Mesenchymal stem cell (in vitro differentiated cells and primary cell): Measurements from ENCODE around the gene MICOS13.

Experiments used
- DNase-seq: peaks from one replicate; pipeline ENCODE4 v3.0.0-alpha.2; 2013
- H2AFZ ChIP-seq: one replicate; pipeline ENCODE4 v1.6.1; 2013; ENCODE audit warnings: low read depth, mild to moderate bottlenecking, control low read depth, inconsistent platforms, low read length, moderate library complexity
- H2AK5ac ChIP-seq: 2 replicates; pipeline ENCODE4 v1.6.1; 2013; ENCODE audit warnings: low read length, moderate library complexity, mild to moderate bottlenecking, inconsistent platforms; ENCODE audit not compliant: severe bottlenecking
- H2BK120ac ChIP-seq: one replicate; pipeline ENCODE4 v1.6.1; 2013; ENCODE audit warnings: low read depth, mild to moderate bottlenecking, inconsistent platforms, low read length, moderate library complexity
- H2BK12ac ChIP-seq, 2 experiments: one replicate each; pipeline ENCODE4 v1.6.1; 2013; ENCODE audit warnings: inconsistent platforms in 2 of 2, low read length in 2 of 2, mild to moderate bottlenecking in 2 of 2, moderate library complexity in 2 of 2, control low read depth in 1 of 2
- H2BK15ac ChIP-seq: one replicate; pipeline ENCODE4 v1.6.1; 2013; ENCODE audit warnings: mild to moderate bottlenecking, low read depth, inconsistent platforms; ENCODE audit not compliant: poor library complexity, severe bottlenecking
- H2BK5ac ChIP-seq: 2 replicates; pipeline ENCODE4 v1.6.1; 2013; ENCODE audit warnings: low read depth, mild to moderate bottlenecking, low read length, control low read depth, inconsistent platforms; ENCODE audit not compliant: poor library complexity, severe bottlenecking
- H3K14ac ChIP-seq, 2 experiments: one replicate each; pipeline ENCODE4 v1.6.1; 2013; ENCODE audit warnings: inconsistent platforms in 2 of 2, low read length in 2 of 2, control low read depth in 1 of 2, mild to moderate bottlenecking in 1 of 2, moderate library complexity in 1 of 2
- H3K18ac ChIP-seq, 2 experiments: one replicate each; pipeline ENCODE4 v1.6.1; 2013; ENCODE audit warnings: inconsistent platforms in 2 of 2, low read length in 2 of 2, control low read depth in 1 of 2, low read depth in 1 of 2, mild to moderate bottlenecking in 1 of 2
- H3K23ac ChIP-seq, 2 experiments: one replicate each; pipeline ENCODE4 v1.6.1; 2013; ENCODE audit warnings: inconsistent platforms in 2 of 2, low read length in 2 of 2, mild to moderate bottlenecking in 2 of 2, moderate library complexity in 2 of 2, control low read depth in 1 of 2
- H3K27ac ChIP-seq: 2 replicates; pipeline ENCODE4 v1.5.1; 2013; ENCODE audit warnings: mild to moderate bottlenecking, moderate library complexity, low read length, control low read depth, inconsistent platforms; ENCODE audit not compliant: poor library complexity, severe bottlenecking
- H3K27me3 ChIP-seq, 2 experiments: 2 replicates each; pipeline versions ENCODE4 v1.6.1 to v1.7.0; 2013; ENCODE audit warnings: low read length in 2 of 2, mild to moderate bottlenecking in 2 of 2, moderate library complexity in 2 of 2, control low read depth in 1 of 2, inconsistent platforms in 1 of 2; ENCODE audit not compliant: control insufficient read depth in 1 of 2, insufficient read depth in 1 of 2
- H3K36me3 ChIP-seq, 2 experiments: 2 replicates each; pipeline versions ENCODE4 v1.6.1 to v1.7.0; 2013; ENCODE audit warnings: low read length in 2 of 2, control low read depth in 1 of 2, inconsistent platforms in 1 of 2, low read depth in 1 of 2, mild to moderate bottlenecking in 1 of 2; ENCODE audit not compliant: insufficient read depth in 2 of 2, control insufficient read depth in 1 of 2
- H3K4ac ChIP-seq, 2 experiments: one replicate each; pipeline ENCODE4 v1.6.1; 2013; ENCODE audit warnings: inconsistent platforms in 2 of 2, low read length in 2 of 2, mild to moderate bottlenecking in 2 of 2, moderate library complexity in 2 of 2, control low read depth in 1 of 2, low read depth in 1 of 2
- H3K4me1 ChIP-seq: 2 replicates; pipeline ENCODE4 v1.6.1; 2013; ENCODE audit warnings: low read depth, low read length, control low read depth; ENCODE audit not compliant: control insufficient read depth, insufficient read depth
- H3K4me2 ChIP-seq: 2 replicates; pipeline ENCODE4 v1.6.1; 2013; ENCODE audit warnings: low read length, mild to moderate bottlenecking, inconsistent platforms; ENCODE audit not compliant: poor library complexity, severe bottlenecking
- H3K4me3 ChIP-seq, 2 experiments: 2 replicates each; pipeline versions ENCODE4 v1.5.1 to v1.7.0; 2013; ENCODE audit warnings: low read length in 2 of 2, mild to moderate bottlenecking in 2 of 2, control low read depth in 1 of 2, low read depth in 1 of 2; ENCODE audit not compliant: insufficient read depth in 1 of 2
- H3K79me1 ChIP-seq: replicated peaks from 2 replicates; pipeline ENCODE4 v1.6.1; 2013; ENCODE audit warnings: mild to moderate bottlenecking, control low read depth, low read length, inconsistent platforms; ENCODE audit not compliant: poor library complexity, severe bottlenecking
- H3K9ac ChIP-seq: 2 replicates; pipeline ENCODE4 v1.7.0; 2013; ENCODE audit warnings: mild to moderate bottlenecking, low read length, moderate library complexity
- H3K9me3 ChIP-seq: 2 replicates; pipeline ENCODE4 v1.7.0; 2013; ENCODE audit warnings: mild to moderate bottlenecking, low read length; ENCODE audit not compliant: control insufficient read depth
- H4K8ac ChIP-seq: one replicate; pipeline ENCODE4 v1.6.1; 2013; ENCODE audit warnings: inconsistent platforms, mild to moderate bottlenecking, low read length, moderate library complexity
- H4K91ac ChIP-seq: one replicate; pipeline ENCODE4 v1.6.1; 2013; ENCODE audit warnings: mild to moderate bottlenecking, low read length, inconsistent platforms
- WGBS: methylation state at CpG from one replicate; pipeline ENCODE4 v1.1.7; 2013; ENCODE audit warnings: mixed read lengths; 5-methylcytosine and 5-hydroxymethylcytosine counted together

Gene MICOS13

GRCh38 chr19:5680084-5680436 lies 256 bp downstream of the MICOS13 start:
- no peaks in the 10 kb centered on the region for H3K9me3 ChIP-seq
- H3K27ac ChIP-seq: peak overlapping the region; percentile 17
- peak overlapping the region in 1 of 2 experiments; percentile 1 for H2BK12ac ChIP-seq
- peak overlapping the region; percentile 8 for H4K91ac ChIP-seq
- H3K9ac ChIP-seq: peak overlapping the region; percentile 96
- H3K23ac ChIP-seq: no peak overlapping the region
- peaks cover 29% of the 10 kb centered on the region for H3K79me1 ChIP-seq
- H2BK5ac ChIP-seq: no peak overlapping the region
- H3K36me3 ChIP-seq: peaks cover 5 to 24% of the 10 kb centered on the region in 2 experiments
- H3K4ac ChIP-seq: peak overlapping the region; percentile 7 to 52
- H2AK5ac ChIP-seq: no peak overlapping the region
- H4K8ac ChIP-seq: peak overlapping the region; percentile 2
- 2% methylated on average over 22 of the region's 23 CpGs for whole genome bisulfite sequencing
- H3K27me3 ChIP-seq: no peaks in the 10 kb centered on the region
- peak overlapping the region; percentile 60 for H2BK15ac ChIP-seq
- H3K4me2 ChIP-seq: peak overlapping the region; percentile 86
- peak overlapping the region; percentile 6 for H2AFZ ChIP-seq
- no peak overlapping the region for H2BK120ac ChIP-seq
- H3K14ac ChIP-seq: peak overlapping the region in 1 of 2 experiments; percentile 90
- peak overlapping the region; percentile 74 to 99 for H3K4me3 ChIP-seq
- peak overlapping the region; percentile 56 to 76 for H3K18ac ChIP-seq
- no peak for DNase-seq
- H3K4me1 ChIP-seq: peaks cover 23% of the 10 kb centered on the region

GRCh38 chr19:5679289-5680083 lies 830 bp downstream of the MICOS13 start:
- Histone ChIP-seq H2BK120ac (no peak overlapping the region), H2AK5ac (peak overlapping the region; percentile 3), H4K91ac (peak overlapping the region; percentile 20), H3K4me2 (peak overlapping the region; percentile 86), H4K8ac (peak overlapping the region; percentile 67), H2BK5ac (no peak overlapping the region), H3K4me1 (peaks cover 23% of the 10 kb centered on the region), H3K9ac (peak overlapping the region; percentile 96), H3K79me1 (peaks cover 29% of the 10 kb centered on the region), H2BK12ac (peak overlapping the region; percentile 37 to 45), H3K14ac (peak overlapping the region in 1 of 2 experiments; percentile 90), H3K4ac (peak overlapping the region; percentile 7 to 52), H3K27me3 (no peaks in the 10 kb centered on the region), H3K36me3 (peaks cover 5 to 19% of the 10 kb centered on the region in 2 experiments), H3K9me3 (no peaks in the 10 kb centered on the region), H2BK15ac (no peak overlapping the region), H3K4me3 (peak overlapping the region; percentile 74 to 99), H3K18ac (peak overlapping the region; percentile 56 to 76), H3K23ac (peak overlapping the region in 1 of 2 experiments; percentile 90), H2AFZ (peak overlapping the region; percentile 6), H3K27ac (no peak overlapping the region)
- no peak for DNase-seq
- 54% methylated on average over 26 of the region's 26 CpGs for WGBS

GRCh38 chr19:5678071-5678718 lies 2.1 kb downstream of the MICOS13 start:
- no peaks in the 10 kb centered on the region for H3K27me3 ChIP-seq
- H4K8ac ChIP-seq: no peak overlapping the region
- no peak overlapping the region for H2BK5ac ChIP-seq
- H3K4me3 ChIP-seq: no peak overlapping the region
- 95% methylated on average over 16 of the region's 22 CpGs for WGBS
- H3K4ac ChIP-seq: no peak overlapping the region
- no peak overlapping the region for H2BK12ac ChIP-seq
- H4K91ac ChIP-seq: no peak overlapping the region
- H3K18ac ChIP-seq: no peak overlapping the region
- H2BK120ac ChIP-seq: no peak overlapping the region
- H3K27ac ChIP-seq: no peak overlapping the region
- no peak overlapping the region for H3K9ac ChIP-seq
- H2BK15ac ChIP-seq: no peak overlapping the region
- no peaks in the 10 kb centered on the region for H3K9me3 ChIP-seq
- no peak overlapping the region for H3K23ac ChIP-seq
- no peak for DNase-seq
- peaks cover 5 to 26% of the 10 kb centered on the region in 2 experiments for H3K36me3 ChIP-seq
- H2AFZ ChIP-seq: no peak overlapping the region
- H3K14ac ChIP-seq: no peak overlapping the region
- H3K4me1 ChIP-seq: peaks cover 23% of the 10 kb centered on the region
- H3K79me1 ChIP-seq: peaks cover 29% of the 10 kb centered on the region
- no peak overlapping the region for H2AK5ac ChIP-seq
- no peak overlapping the region for H3K4me2 ChIP-seq

- no peak for DNase-seq
- Histone ChIP-seq H2AFZ (no peak overlapping the region), H3K4me2 (no peak overlapping the region), H3K18ac (no peak overlapping the region), H4K91ac (no peak overlapping the region), H3K9me3 (no peaks in the 10 kb centered on the region), H2AK5ac (no peak overlapping the region), H2BK120ac (no peak overlapping the region), H3K9ac (no peak overlapping the region), H3K4me3 (peak overlapping the region in 1 of 2 experiments; percentile 4), H2BK5ac (no peak overlapping the region), H2BK15ac (no peak overlapping the region), H4K8ac (no peak overlapping the region), H3K4me1 (peaks cover 23% of the 10 kb centered on the region), H3K23ac (no peak overlapping the region), H3K27me3 (no peaks in the 10 kb centered on the region), H3K79me1 (peaks cover 29% of the 10 kb centered on the region), H2BK12ac (no peak overlapping the region), H3K36me3 (peaks cover 5 to 29% of the 10 kb centered on the region in 2 experiments), H3K14ac (no peak overlapping the region), H3K4ac (no peak overlapping the region), H3K27ac (no peak overlapping the region)
- WGBS: 95% methylated on average over 9 of the region's 9 CpGs
Observed at GRCh38 chr19:5677580-5677979, 2.7 kb downstream of the MICOS13 start.
